ENCODE measurements around the gene LRRC40.

The LRRC40 gene

DNA sequence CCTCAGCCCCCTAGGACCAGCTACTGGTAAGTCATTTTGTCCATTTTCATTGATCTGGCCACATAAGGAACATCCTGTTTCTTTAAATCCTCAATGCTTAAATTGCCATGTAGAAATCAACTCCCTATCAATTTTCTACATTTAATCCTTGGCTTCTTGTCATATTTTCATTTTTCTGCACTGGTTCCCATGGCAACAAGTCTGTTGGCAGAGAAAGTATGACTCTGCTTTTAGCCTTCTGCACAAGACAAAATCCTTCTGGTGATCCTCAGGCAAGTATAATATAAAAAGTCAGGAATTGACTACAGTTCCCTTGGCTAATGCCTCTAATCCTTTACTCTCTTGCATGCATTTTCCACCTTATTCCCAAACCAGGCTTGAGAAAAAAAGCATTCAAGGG is 65.0 kb downstream of the LRRC40 start:
- H3K27ac Mint-ChIP-seq, result no peak overlapping the region
- no peaks in the 10 kb centered on the region for H3K9me3 Mint-ChIP-seq
- intact Hi-C loops (cut with micrococcal nuclease), result no loop called here
- no peaks in the 10 kb centered on the region for H3K27me3 Mint-ChIP-seq
- H3K36me3 Mint-ChIP-seq (ENCODE audit: low read depth), result no peaks in the 10 kb centered on the region
- no peaks in the 10 kb centered on the region for H3K4me1 Mint-ChIP-seq (ENCODE audit: low read depth)
- no peak overlapping the region for H3K4me3 Mint-ChIP-seq

DNA sequence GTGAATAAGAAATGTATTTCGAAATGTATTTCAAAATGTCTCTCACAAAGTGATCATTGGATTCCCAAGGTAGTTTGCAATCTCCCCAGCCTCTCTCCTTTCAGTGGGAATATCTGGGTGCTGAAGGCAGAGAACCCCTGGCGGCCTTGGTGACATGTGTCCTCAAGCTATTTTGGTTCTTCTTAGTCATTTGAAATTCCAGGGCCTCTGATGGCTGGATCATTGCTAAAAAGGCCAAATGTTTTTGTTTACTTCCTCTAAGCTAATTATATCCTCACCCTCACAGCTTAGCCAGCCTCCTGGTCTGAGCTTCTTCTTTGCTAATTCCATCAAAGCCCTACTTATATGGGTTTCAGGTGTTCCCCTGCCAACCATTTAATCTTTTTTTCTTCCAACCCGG is 71.2 kb downstream of the LRRC40 start:
- Mint-ChIP-seq H3K4me3 (no peak overlapping the region), H3K27me3 (no peaks in the 10 kb centered on the region), H3K9me3 (no peaks in the 10 kb centered on the region), H3K36me3 (ENCODE audit: low read depth) (no peaks in the 10 kb centered on the region), H3K4me1 (ENCODE audit: low read depth) (peaks cover 6% of the 10 kb centered on the region), H3K27ac (no peak overlapping the region)
- intact Hi-C loops (cut with micrococcal nuclease), result no loop called here

DNA sequence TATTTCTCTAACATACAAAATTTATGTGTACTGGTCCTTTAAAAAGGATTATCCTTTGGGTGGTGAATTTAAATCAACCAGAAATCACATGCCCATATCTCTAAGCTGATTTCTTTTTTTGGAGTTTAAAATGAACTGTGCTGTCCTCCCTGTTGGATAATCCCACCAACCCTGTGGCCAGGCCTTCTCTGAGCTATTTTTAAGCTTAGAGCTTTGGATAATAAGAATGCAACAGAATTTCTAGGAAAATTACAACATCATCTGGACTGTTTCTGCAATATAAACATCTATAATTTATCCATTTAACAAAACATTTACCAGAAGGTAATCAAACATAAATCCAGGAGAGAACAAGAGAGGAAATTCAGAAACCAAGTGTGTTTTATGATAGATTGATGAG is 88.3 kb downstream of the LRRC40 start:
- H3K9me3 Mint-ChIP-seq, result no peaks in the 10 kb centered on the region
- no peaks in the 10 kb centered on the region for H3K4me1 Mint-ChIP-seq (ENCODE audit: low read depth)
- no peak overlapping the region for H3K27ac Mint-ChIP-seq
- H3K27me3 Mint-ChIP-seq, result no peaks in the 10 kb centered on the region
- intact Hi-C loops (cut with micrococcal nuclease), result no loop called here
- H3K4me3 Mint-ChIP-seq, result no peak overlapping the region
- H3K36me3 Mint-ChIP-seq (ENCODE audit: low read depth), result no peaks in the 10 kb centered on the region

- Mint-ChIP-seq H3K27me3 (no peaks in the 10 kb centered on the region), H3K9me3 (no peaks in the 10 kb centered on the region), H3K27ac (no peak overlapping the region), H3K36me3 (ENCODE audit: low read depth) (no peaks in the 10 kb centered on the region), H3K4me3 (no peak overlapping the region), H3K4me1 (ENCODE audit: low read depth) (no peaks in the 10 kb centered on the region)
- intact Hi-C loops (cut with micrococcal nuclease), result no loop called here
Measured at GRCh38 chr1:70115315-70115714, 90.1 kb downstream of the LRRC40 start.

GRCh38 chr1:70112838-70113237 is 92.5 kb downstream of the LRRC40 start:
- no peak overlapping the region for H3K27ac Mint-ChIP-seq
- no peaks in the 10 kb centered on the region for H3K27me3 Mint-ChIP-seq
- intact Hi-C loops (cut with micrococcal nuclease), result no loop called here
- no peaks in the 10 kb centered on the region for H3K36me3 Mint-ChIP-seq (ENCODE audit: low read depth)
- no peaks in the 10 kb centered on the region for H3K4me1 Mint-ChIP-seq (ENCODE audit: low read depth)
- H3K4me3 Mint-ChIP-seq, result no peak overlapping the region
- H3K9me3 Mint-ChIP-seq, result no peaks in the 10 kb centered on the region

DNA sequence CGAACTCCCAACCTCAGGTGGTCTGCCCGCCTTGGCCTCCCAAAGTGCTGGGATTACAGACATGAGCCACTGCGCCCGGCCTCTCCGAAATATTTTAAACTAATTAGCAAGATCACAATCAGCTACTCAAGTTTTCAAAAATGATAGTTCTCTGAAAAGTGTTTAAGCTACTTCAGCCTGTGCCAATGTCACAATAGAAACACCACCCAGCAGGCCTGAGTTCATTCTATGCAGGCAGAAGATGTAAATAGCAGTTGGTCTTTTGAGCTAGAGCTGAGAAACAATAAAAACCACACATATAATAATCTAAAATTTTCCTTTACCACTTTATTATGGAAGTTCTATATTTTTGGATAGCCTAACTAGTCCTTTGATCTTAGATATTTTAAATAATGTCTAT is 96.1 kb downstream of the LRRC40 start:
- Mint-ChIP-seq H3K36me3 (ENCODE audit: low read depth) (no peaks in the 10 kb centered on the region), H3K27ac (no peak overlapping the region), H3K9me3 (no peaks in the 10 kb centered on the region)

DNA sequence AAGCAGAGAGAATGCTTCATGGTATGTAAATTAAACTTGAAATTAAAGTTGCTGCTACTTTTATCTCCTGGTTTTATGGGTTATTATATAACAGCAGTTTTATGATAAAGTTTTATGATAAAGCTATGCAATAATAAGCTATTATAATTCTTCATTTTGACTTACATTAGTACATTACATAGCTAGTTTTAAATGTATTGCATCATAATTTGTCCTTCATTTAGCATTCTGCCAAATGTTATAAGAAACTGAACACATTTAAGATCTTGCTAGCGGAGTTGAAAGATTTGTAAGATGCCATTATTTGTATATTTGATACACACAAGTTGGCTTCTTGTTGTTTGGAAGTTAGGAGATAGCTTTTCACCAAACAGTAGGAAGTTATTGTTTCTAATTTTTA is 101.6 kb downstream of the LRRC40 start:
- H3K27ac Mint-ChIP-seq, result no peak overlapping the region
- no peaks in the 10 kb centered on the region for H3K4me1 Mint-ChIP-seq (ENCODE audit: low read depth)
- no peaks in the 10 kb centered on the region for H3K9me3 Mint-ChIP-seq
- H3K36me3 Mint-ChIP-seq (ENCODE audit: low read depth), result no peaks in the 10 kb centered on the region
- intact Hi-C loops (cut with micrococcal nuclease), result no loop called here
- no peaks in the 10 kb centered on the region for H3K27me3 Mint-ChIP-seq
- no peak overlapping the region for H3K4me3 Mint-ChIP-seq

More for the DNA sequence above, 96.1 kb downstream of the LRRC40 start:
- H3K4me3 Mint-ChIP-seq, result no peak overlapping the region
- no peaks in the 10 kb centered on the region for H3K27me3 Mint-ChIP-seq
- intact Hi-C loops (cut with micrococcal nuclease), result no loop called here
- no peaks in the 10 kb centered on the region for H3K4me1 Mint-ChIP-seq (ENCODE audit: low read depth)

- Mint-ChIP-seq H3K9me3 (no peaks in the 10 kb centered on the region), H3K27me3 (no peaks in the 10 kb centered on the region), H3K27ac (no peak overlapping the region), H3K4me3 (no peak overlapping the region), H3K36me3 (ENCODE audit: low read depth) (no peaks in the 10 kb centered on the region), H3K4me1 (ENCODE audit: low read depth) (no peaks in the 10 kb centered on the region)
- intact Hi-C loops (cut with micrococcal nuclease), result no loop called here
Measured at GRCh38 chr1:70101774-70102173, 103.6 kb downstream of the LRRC40 start.

- no peak overlapping the region for H3K4me3 Mint-ChIP-seq
Measured at GRCh38 chr1:70101231-70101630, 104.1 kb downstream of the LRRC40 start.

More at GRCh38 chr1:70101231-70101630, 104.1 kb downstream of the LRRC40 start:
- no peaks in the 10 kb centered on the region for H3K27me3 Mint-ChIP-seq
- H3K36me3 Mint-ChIP-seq (ENCODE audit: low read depth), result no peaks in the 10 kb centered on the region
- intact Hi-C loops (cut with micrococcal nuclease), result no loop called here
- H3K4me1 Mint-ChIP-seq (ENCODE audit: low read depth), result no peaks in the 10 kb centered on the region
- no peak overlapping the region for H3K27ac Mint-ChIP-seq
- no peaks in the 10 kb centered on the region for H3K9me3 Mint-ChIP-seq

Data from dendritic cell treated with granulocyte-macrophage colony-stimulating factor and Interleukin-4, amounts not matched to agents 40 ng/mL and 50 ng/mL, for 4 days (primary cell).